ENCODE measurements around the gene DBNDD2. TPM values are rescaled to one million over a fixed set of nuclear protein-coding genes. Genes with fewer than 3 reads are reported as not detected.
A peak's percentile ranks its signal among the peaks of the same experiment; 100 is the strongest.

DBNDD2 gene
- total and polyA plus RNA-seq, 11 donors, result 209 to 423 (median 346) TPM

DNA sequence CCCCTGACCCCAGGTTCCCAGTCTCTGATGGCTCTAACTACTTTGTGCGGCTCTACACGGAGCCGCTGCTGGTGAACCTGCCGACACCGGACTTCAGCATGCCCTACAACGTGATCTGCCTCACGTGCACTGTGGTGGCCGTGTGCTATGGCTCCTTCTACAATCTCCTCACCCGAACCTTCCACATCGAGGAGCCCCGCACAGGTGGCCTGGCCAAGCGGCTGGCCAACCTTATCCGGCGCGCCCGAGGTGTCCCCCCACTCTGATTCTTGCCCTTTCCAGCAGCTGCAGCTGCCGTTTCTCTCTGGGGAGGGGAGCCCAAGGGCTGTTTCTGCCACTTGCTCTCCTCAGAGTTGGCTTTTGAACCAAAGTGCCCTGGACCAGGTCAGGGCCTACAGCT, 17.5 kb downstream of the DBNDD2 start:
- Histone ChIP-seq H3K4me3 (no peak overlapping the region), H3K36me3 (peaks cover 0 to 58% (median 56%) of the 10 kb centered on the region in 9 donors), H3K9me3 (no peaks in the 10 kb centered on the region), H3K4me1 (peaks cover 0 to 15% (median 0%) of the 10 kb centered on the region in 12 donors), H3K27ac (no peak overlapping the region), H3K27me3 (no peaks in the 10 kb centered on the region)
- 92 to 97% (median 95%) methylated on average over 15 to 17 of the region's 17 CpGs for WGBS, 4 donors
- DNase-seq (no peak), ATAC-seq (no peak)
- intact Hi-C loops (cut with DNase I), result no loop called here
- TF ChIP-seq POLR2A (IDR thresholded peaks at IDR 0.05), result no peak
- TF ChIP-seq, protein P1, sequence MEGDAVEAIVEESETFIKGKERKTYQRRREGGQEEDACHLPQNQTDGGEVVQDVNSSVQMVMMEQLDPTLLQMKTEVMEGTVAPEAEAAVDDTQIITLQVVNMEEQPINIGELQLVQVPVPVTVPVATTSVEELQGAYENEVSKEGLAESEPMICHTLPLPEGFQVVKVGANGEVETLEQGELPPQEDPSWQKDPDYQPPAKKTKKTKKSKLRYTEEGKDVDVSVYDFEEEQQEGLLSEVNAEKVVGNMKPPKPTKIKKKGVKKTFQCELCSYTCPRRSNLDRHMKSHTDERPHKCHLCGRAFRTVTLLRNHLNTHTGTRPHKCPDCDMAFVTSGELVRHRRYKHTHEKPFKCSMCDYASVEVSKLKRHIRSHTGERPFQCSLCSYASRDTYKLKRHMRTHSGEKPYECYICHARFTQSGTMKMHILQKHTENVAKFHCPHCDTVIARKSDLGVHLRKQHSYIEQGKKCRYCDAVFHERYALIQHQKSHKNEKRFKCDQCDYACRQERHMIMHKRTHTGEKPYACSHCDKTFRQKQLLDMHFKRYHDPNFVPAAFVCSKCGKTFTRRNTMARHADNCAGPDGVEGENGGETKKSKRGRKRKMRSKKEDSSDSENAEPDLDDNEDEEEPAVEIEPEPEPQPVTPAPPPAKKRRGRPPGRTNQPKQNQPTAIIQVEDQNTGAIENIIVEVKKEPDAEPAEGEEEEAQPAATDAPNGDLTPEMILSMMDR (IDR thresholded peaks at IDR 0.05), result no peak

DNA sequence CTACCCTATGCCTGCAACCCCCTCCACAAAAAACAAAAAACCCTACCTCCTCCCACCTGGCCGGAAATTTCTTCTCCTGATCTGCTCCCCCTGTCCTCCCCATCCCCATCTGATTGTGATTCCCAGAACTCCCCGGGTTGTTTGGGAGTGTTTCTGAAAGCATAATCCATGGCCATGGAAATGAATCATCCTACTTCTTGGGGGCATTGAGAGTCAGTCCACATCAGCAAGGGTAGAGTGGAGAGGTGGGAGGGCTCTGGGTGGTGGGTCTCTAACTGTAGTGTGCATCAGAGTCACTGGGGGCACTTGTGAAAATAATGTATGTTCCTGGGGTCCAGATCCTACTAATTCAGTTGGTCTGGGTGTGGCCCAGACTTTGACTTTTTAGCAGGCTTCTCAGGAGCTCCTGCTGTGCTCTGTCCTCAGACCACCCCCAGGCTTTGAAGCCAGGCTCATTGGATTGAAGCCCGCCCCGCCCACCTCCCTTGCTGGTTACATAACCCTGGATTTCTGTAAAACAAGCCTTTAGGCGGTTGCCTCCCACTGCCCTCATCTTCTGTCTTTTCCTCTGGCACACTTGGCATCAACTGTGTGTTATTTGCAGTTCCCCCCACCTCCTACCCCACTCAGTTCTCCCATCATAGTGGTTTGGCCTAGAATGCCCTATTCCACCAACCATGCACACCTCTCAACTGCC, 18.4 kb downstream of the DBNDD2 start:
- ATAC-seq, result peak in 3 of 4 donors; percentile 7 to 23 (median 19)
- WGBS, 4 donors, result 85 to 91% (median 87%) methylated on average over 5 of the region's 5 CpGs
- no peak overlapping the region for H3K4me3 ChIP-seq
- H3K9me3 ChIP-seq, result no peaks in the 10 kb centered on the region
- H3K27ac ChIP-seq, result no peak overlapping the region
- H3K4me1 ChIP-seq, result peaks cover 0 to 12% (median 0%) of the 10 kb centered on the region in 12 donors
- no peak for DNase-seq
- peaks cover 0 to 53% (median 47%) of the 10 kb centered on the region in 9 donors for H3K36me3 ChIP-seq
- no peak for TF ChIP-seq POLR2A (IDR thresholded peaks at IDR 0.05)
- TF ChIP-seq, protein P1 (IDR thresholded peaks at IDR 0.05), result no peak
- no peaks in the 10 kb centered on the region for H3K27me3 ChIP-seq
- intact Hi-C loops (cut with DNase I), result no loop called here

DNA sequence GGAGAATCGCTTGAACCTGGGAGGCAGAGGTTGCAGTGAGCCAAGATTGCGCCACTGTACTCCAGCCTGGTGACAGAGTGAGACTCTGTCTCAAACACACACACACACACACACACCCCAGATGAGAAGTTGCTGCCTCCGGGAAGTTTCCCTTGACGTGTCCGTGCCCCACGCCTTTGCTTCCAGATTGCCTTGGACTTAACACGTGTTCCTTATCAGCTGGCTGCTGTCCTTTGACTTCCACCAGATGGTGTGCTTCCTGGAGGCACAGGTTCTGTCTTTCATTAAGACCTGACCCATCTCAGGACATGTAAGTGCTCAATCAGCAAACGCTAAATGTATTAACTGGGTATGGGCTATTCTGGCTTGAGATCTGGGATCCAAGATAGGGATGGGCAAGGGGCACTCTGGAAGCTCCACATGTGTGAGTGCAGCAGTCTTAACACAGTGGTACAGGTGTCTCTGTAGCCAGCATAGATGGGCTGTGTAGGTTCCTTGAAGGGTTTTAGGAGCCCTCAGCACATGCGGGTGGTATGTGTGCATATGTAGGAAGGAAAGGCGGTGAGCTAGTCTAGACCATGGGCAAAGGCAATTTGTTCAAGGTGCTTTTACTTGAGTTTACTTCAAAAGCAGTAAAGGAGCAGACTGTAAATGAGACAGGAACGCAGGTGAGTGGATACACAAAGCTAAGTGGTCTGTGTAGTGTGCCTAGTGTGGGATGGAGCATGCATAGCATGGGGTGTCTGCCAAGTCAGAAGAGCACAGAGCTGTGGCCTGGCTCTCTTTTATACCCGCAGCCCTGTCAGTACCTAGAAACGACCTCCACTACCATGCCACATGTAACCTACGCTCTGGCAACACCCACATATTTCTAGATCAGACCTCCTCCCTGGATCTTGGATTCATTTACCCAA, 19.4 kb downstream of the DBNDD2 start:
- peaks cover 0 to 49% (median 36%) of the 10 kb centered on the region in 9 donors for H3K36me3 ChIP-seq

More for the DNA sequence above, 19.4 kb downstream of the DBNDD2 start:
- Histone ChIP-seq H3K27ac (no peak overlapping the region), H3K4me3 (no peak overlapping the region), H3K4me1 (peaks cover 0 to 12% (median 0%) of the 10 kb centered on the region in 12 donors), H3K9me3 (no peaks in the 10 kb centered on the region), H3K27me3 (no peaks in the 10 kb centered on the region)
- no peak for TF ChIP-seq POLR2A (IDR thresholded peaks at IDR 0.05)
- TF ChIP-seq, protein P1 (IDR thresholded peaks at IDR 0.05), result peak in 1 of 12 donors; percentile 8
- WGBS, 4 donors, result 53 to 66% (median 56%) methylated on average over 14 of the region's 14 CpGs
- intact Hi-C loops (cut with DNase I), result no loop called here
- ATAC-seq (peak in 3 of 4 donors; percentile 48 to 73 (median 66)), DNase-seq (peak in 1 of 5 donors; percentile 52)

All from heart left ventricle (tissue), 16 donors.